HepG2 (cell line): ENCODE results near the gene EEF1E1.

ENCODE experiments used
- CBX2 ChIP-seq, 2 experiments: fragments of 200-600 bp in 1 of 2; sonication (generic); formaldehyde crosslinking in 1 of 2; IDR thresholded peaks; 2 replicates each; pipeline versions ENCODE4 v1.7.0 to v1.8.1; 2018 to 2022; ENCODE audit warnings: low read depth in 2 of 2, low read length in 1 of 2, mild to moderate bottlenecking in 1 of 2, missing genetic modification reagents in 1 of 2
- ELF1 ChIP-seq: sonication (generic); formaldehyde crosslinking; IDR thresholded peaks from 2 replicates; pipeline ENCODE4 v1.4.0; 2020; ENCODE audit warnings: missing genetic modification reagents
- HIVEP1 ChIP-seq: sonication (generic); formaldehyde crosslinking; IDR thresholded peaks from 2 replicates; pipeline ENCODE4 v1.4.0; 2020; ENCODE audit warnings: mild to moderate bottlenecking, missing genetic modification reagents
- PHF20 ChIP-seq: sonication (generic); formaldehyde crosslinking; IDR thresholded peaks from 2 replicates; pipeline ENCODE4 v1.5.0; 2020; ENCODE audit warnings: mild to moderate bottlenecking, missing genetic modification reagents
- RBFOX2 ChIP-seq: fragments of 200-400 bp; formaldehyde crosslinking; IDR thresholded peaks from 2 replicates; pipeline ENCODE4 v1.6.1; 2017; ENCODE audit warnings: low read depth, mild to moderate bottlenecking, low read length
- SUZ12 ChIP-seq: fragments of 150-350 bp; IDR thresholded peaks from 2 replicates; pipeline ENCODE4 v1.6.1; 2014; ENCODE audit warnings: low read depth, low read length
- ZFP62 ChIP-seq: sonication (generic); formaldehyde crosslinking; IDR thresholded peaks from 2 replicates; pipeline ENCODE4 v1.4.0; 2020; ENCODE audit warnings: missing genetic modification reagents
- ZNF546 ChIP-seq: sonication (generic); formaldehyde crosslinking; conservative IDR thresholded peaks from 2 replicates; pipeline ENCODE4 v1.8.1; 2023; ENCODE audit warnings: mild to moderate bottlenecking, missing genetic modification reagents
- ZNF577 ChIP-seq: sonication (generic); formaldehyde crosslinking; IDR thresholded peaks from 2 replicates; pipeline ENCODE4 v1.4.0; 2020; ENCODE audit warnings: mild to moderate bottlenecking, low read depth, missing genetic modification reagents, borderline replicate concordance
- TF ChIP-seq, protein P1 (sequence below): sonication (generic); formaldehyde crosslinking; IDR thresholded peaks from 2 replicates; pipeline ENCODE4 v1.5.0; 2020; ENCODE audit warnings: mild to moderate bottlenecking, missing genetic modification reagents, moderate library complexity
- TF ChIP-seq, protein P2 (sequence below), 2 experiments: IDR thresholded peaks; 2 replicates each; pipeline ENCODE4 v1.6.1; 2011 to 2012; ENCODE audit warnings: low read length in 2 of 2, borderline replicate concordance in 1 of 2, low read depth in 1 of 2, mild to moderate bottlenecking in 1 of 2, moderate library complexity in 1 of 2
- TF ChIP-seq, protein P3 (sequence below): sonication (generic); formaldehyde crosslinking; IDR thresholded peaks from 2 replicates; pipeline ENCODE4 v1.4.0; 2020; ENCODE audit warnings: missing genetic modification reagents, borderline replicate concordance
- TF ChIP-seq, protein P4 (sequence below): sonication (generic); formaldehyde crosslinking; IDR thresholded peaks from 2 replicates; pipeline ENCODE4 v1.4.0; 2020; ENCODE audit warnings: low read depth, mild to moderate bottlenecking, missing genetic modification reagents

DNA sequence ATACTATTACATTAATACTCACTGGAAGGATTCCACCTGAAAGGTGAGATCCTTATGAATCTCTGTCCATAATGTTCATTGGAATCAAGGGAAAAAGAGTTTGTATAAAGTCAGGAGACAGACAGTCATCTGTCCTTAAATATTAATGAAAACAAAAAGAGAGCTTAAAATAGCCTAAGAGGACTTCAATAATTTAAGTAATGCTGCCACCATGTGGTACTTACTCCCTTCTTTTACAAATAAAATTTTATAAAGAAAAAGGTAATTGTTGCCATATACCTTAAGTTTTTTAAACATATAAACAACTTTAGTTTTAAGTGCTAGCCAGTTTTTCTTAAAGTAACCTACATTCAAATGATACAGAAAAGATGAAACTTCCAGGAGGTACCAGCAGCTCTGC is 43.2 kb downstream of the EEF1E1 start:
- TF ChIP-seq ZNF546 (no peak), ELF1 (CRISPR knock-in tag) (no peak), PHF20 (CRISPR knock-in tag) (no peak), ZNF577 (CRISPR knock-in tag) (no peak), HIVEP1 (no peak), CBX2 (IDR thresholded peaks at IDR 0.05; ENCODE audit: low read depth, low read length) (no peak), CBX2 (CRISPR knock-in tag; IDR thresholded peaks at IDR 0.05; ENCODE audit: low read depth) (no peak), ZFP62 (CRISPR knock-in tag) (no peak), RBFOX2 (no peak), SUZ12 (no peak)
- TF ChIP-seq, protein P1, sequence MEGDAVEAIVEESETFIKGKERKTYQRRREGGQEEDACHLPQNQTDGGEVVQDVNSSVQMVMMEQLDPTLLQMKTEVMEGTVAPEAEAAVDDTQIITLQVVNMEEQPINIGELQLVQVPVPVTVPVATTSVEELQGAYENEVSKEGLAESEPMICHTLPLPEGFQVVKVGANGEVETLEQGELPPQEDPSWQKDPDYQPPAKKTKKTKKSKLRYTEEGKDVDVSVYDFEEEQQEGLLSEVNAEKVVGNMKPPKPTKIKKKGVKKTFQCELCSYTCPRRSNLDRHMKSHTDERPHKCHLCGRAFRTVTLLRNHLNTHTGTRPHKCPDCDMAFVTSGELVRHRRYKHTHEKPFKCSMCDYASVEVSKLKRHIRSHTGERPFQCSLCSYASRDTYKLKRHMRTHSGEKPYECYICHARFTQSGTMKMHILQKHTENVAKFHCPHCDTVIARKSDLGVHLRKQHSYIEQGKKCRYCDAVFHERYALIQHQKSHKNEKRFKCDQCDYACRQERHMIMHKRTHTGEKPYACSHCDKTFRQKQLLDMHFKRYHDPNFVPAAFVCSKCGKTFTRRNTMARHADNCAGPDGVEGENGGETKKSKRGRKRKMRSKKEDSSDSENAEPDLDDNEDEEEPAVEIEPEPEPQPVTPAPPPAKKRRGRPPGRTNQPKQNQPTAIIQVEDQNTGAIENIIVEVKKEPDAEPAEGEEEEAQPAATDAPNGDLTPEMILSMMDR (CRISPR knock-in tag), result no peak
- TF ChIP-seq, protein P2, sequence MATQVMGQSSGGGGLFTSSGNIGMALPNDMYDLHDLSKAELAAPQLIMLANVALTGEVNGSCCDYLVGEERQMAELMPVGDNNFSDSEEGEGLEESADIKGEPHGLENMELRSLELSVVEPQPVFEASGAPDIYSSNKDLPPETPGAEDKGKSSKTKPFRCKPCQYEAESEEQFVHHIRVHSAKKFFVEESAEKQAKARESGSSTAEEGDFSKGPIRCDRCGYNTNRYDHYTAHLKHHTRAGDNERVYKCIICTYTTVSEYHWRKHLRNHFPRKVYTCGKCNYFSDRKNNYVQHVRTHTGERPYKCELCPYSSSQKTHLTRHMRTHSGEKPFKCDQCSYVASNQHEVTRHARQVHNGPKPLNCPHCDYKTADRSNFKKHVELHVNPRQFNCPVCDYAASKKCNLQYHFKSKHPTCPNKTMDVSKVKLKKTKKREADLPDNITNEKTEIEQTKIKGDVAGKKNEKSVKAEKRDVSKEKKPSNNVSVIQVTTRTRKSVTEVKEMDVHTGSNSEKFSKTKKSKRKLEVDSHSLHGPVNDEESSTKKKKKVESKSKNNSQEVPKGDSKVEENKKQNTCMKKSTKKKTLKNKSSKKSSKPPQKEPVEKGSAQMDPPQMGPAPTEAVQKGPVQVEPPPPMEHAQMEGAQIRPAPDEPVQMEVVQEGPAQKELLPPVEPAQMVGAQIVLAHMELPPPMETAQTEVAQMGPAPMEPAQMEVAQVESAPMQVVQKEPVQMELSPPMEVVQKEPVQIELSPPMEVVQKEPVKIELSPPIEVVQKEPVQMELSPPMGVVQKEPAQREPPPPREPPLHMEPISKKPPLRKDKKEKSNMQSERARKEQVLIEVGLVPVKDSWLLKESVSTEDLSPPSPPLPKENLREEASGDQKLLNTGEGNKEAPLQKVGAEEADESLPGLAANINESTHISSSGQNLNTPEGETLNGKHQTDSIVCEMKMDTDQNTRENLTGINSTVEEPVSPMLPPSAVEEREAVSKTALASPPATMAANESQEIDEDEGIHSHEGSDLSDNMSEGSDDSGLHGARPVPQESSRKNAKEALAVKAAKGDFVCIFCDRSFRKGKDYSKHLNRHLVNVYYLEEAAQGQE (IDR thresholded peaks at IDR 0.05; ENCODE audit: borderline replicate concordance in 1 of 2, low read depth in 1 of 2, low read length in 2 of 2), result no peak
- TF ChIP-seq, protein P3, sequence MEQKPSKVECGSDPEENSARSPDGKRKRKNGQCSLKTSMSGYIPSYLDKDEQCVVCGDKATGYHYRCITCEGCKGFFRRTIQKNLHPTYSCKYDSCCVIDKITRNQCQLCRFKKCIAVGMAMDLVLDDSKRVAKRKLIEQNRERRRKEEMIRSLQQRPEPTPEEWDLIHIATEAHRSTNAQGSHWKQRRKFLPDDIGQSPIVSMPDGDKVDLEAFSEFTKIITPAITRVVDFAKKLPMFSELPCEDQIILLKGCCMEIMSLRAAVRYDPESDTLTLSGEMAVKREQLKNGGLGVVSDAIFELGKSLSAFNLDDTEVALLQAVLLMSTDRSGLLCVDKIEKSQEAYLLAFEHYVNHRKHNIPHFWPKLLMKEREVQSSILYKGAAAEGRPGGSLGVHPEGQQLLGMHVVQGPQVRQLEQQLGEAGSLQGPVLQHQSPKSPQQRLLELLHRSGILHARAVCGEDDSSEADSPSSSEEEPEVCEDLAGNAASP (CRISPR knock-in tag), result no peak
- TF ChIP-seq, protein P4, sequence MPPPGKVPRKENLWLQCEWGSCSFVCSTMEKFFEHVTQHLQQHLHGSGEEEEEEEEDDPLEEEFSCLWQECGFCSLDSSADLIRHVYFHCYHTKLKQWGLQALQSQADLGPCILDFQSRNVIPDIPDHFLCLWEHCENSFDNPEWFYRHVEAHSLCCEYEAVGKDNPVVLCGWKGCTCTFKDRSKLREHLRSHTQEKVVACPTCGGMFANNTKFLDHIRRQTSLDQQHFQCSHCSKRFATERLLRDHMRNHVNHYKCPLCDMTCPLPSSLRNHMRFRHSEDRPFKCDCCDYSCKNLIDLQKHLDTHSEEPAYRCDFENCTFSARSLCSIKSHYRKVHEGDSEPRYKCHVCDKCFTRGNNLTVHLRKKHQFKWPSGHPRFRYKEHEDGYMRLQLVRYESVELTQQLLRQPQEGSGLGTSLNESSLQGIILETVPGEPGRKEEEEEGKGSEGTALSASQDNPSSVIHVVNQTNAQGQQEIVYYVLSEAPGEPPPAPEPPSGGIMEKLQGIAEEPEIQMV (CRISPR knock-in tag), result no peak
